Loucy (cell line): Measurements from ENCODE around the gene NSUN3.

Source experiments
- H2AFZ ChIP-seq: fragments of 200-600 bp; sonication (generic); 2 replicates; pipeline ENCODE4 v1.6.0; 2016; ENCODE audit warnings: antibody characterized with exemption, mild to moderate bottlenecking, low read length, moderate library complexity
- H3F3A ChIP-seq: fragments of 200-600 bp; 2 replicates; pipeline ENCODE4 v1.6.0; 2016; ENCODE audit warnings: antibody characterized with exemption, low read depth, mild to moderate bottlenecking
- H3K27me3 ChIP-seq: fragments of 200-600 bp; sonication (generic); 2 replicates; pipeline ENCODE4 v1.6.1; 2014; ENCODE audit warnings: low read length, mild to moderate bottlenecking; ENCODE audit not compliant: insufficient read depth, poor library complexity, severe bottlenecking
- H3K36me3 ChIP-seq: fragments of 200-600 bp; sonication (generic); 2 replicates; pipeline ENCODE4 v1.6.1; 2016; ENCODE audit warnings: low read length; ENCODE audit not compliant: insufficient read depth
- H3K4me1 ChIP-seq: fragments of 200-600 bp; sonication (generic); 2 replicates; pipeline ENCODE4 v1.5.1; 2014; ENCODE audit warnings: low read length, mild to moderate bottlenecking; ENCODE audit not compliant: insufficient read depth, poor library complexity, severe bottlenecking
- H3K4me2 ChIP-seq: fragments of 200-600 bp; sonication (generic); 2 replicates; pipeline ENCODE4 v1.6.0; 2014; ENCODE audit warnings: antibody characterized with exemption, low read length, low read depth, mild to moderate bottlenecking; ENCODE audit not compliant: poor library complexity, severe bottlenecking
- H3K4me3 ChIP-seq: fragments of 200-600 bp; sonication (generic); 2 replicates; pipeline ENCODE4 v1.5.1; 2014; ENCODE audit warnings: low read length, mild to moderate bottlenecking, mixed read lengths; ENCODE audit not compliant: poor library complexity, severe bottlenecking
- H3K79me2 ChIP-seq: fragments of 200-600 bp; sonication (generic); 2 replicates; pipeline ENCODE4 v1.6.1; 2014; ENCODE audit warnings: low read length; ENCODE audit not compliant: insufficient read depth
- H3K9ac ChIP-seq: fragments of 200-600 bp; sonication (generic); 2 replicates; pipeline ENCODE4 v1.6.0; 2014; ENCODE audit warnings: mild to moderate bottlenecking, low read depth, low read length, moderate library complexity; ENCODE audit not compliant: poor library complexity, severe bottlenecking
- H3K9me2 ChIP-seq: fragments of 200-600 bp; sonication (generic); replicated peaks from 2 replicates; pipeline ENCODE4 v1.6.1; 2016; ENCODE audit warnings: low read depth, low read length, mixed read lengths
- H3K9me3 ChIP-seq: fragments of 200-600 bp; sonication (generic); 2 replicates; pipeline ENCODE4 v1.6.1; 2014; ENCODE audit warnings: mild to moderate bottlenecking, antibody characterized with exemption, low read length, low read depth; ENCODE audit not compliant: insufficient read depth
- H4K20me1 ChIP-seq: fragments of 200-600 bp; sonication (generic); 2 replicates; pipeline ENCODE4 v1.6.0; 2014; ENCODE audit warnings: antibody characterized with exemption, low read length, mild to moderate bottlenecking; ENCODE audit not compliant: insufficient read depth, poor library complexity, severe bottlenecking
- EZH2phosphoT487 ChIP-seq: fragments of 200-600 bp; IDR thresholded peaks from 2 replicates; pipeline ENCODE4 v1.6.1; 2018; ENCODE audit warnings: antibody characterized with exemption, mild to moderate bottlenecking, moderate library complexity, borderline replicate concordance
- TF ChIP-seq, protein P1 (sequence below): fragments of 200-600 bp; sonication (generic); conservative IDR thresholded peaks from 2 replicates; pipeline ENCODE4 v1.5.1; 2014; ENCODE audit warnings: mild to moderate bottlenecking, antibody characterized with exemption, low read length

NSUN3 gene

GRCh38 chr3:94118390-94118789 lies 55.5 kb downstream of the NSUN3 start:
- H3F3A ChIP-seq, result no peaks in the 10 kb centered on the region
- no peaks in the 10 kb centered on the region for H3K27me3 ChIP-seq
- H3K4me3 ChIP-seq, result no peak overlapping the region
- H3K4me1 ChIP-seq, result peaks cover 5% of the 10 kb centered on the region
- no peaks in the 10 kb centered on the region for H3K36me3 ChIP-seq
- TF ChIP-seq, protein P1, sequence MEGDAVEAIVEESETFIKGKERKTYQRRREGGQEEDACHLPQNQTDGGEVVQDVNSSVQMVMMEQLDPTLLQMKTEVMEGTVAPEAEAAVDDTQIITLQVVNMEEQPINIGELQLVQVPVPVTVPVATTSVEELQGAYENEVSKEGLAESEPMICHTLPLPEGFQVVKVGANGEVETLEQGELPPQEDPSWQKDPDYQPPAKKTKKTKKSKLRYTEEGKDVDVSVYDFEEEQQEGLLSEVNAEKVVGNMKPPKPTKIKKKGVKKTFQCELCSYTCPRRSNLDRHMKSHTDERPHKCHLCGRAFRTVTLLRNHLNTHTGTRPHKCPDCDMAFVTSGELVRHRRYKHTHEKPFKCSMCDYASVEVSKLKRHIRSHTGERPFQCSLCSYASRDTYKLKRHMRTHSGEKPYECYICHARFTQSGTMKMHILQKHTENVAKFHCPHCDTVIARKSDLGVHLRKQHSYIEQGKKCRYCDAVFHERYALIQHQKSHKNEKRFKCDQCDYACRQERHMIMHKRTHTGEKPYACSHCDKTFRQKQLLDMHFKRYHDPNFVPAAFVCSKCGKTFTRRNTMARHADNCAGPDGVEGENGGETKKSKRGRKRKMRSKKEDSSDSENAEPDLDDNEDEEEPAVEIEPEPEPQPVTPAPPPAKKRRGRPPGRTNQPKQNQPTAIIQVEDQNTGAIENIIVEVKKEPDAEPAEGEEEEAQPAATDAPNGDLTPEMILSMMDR, result no peak
- TF ChIP-seq EZH2phosphoT487, result no peak
- H3K4me2 ChIP-seq, result no peak overlapping the region
- H3K79me2 ChIP-seq, result no peaks in the 10 kb centered on the region
- H4K20me1 ChIP-seq, result no peaks in the 10 kb centered on the region
- H3K9me3 ChIP-seq, result no peaks in the 10 kb centered on the region
- no peak overlapping the region for H2AFZ ChIP-seq
- H3K9ac ChIP-seq, result no peak overlapping the region
- no peaks in the 10 kb centered on the region for H3K9me2 ChIP-seq

DNA sequence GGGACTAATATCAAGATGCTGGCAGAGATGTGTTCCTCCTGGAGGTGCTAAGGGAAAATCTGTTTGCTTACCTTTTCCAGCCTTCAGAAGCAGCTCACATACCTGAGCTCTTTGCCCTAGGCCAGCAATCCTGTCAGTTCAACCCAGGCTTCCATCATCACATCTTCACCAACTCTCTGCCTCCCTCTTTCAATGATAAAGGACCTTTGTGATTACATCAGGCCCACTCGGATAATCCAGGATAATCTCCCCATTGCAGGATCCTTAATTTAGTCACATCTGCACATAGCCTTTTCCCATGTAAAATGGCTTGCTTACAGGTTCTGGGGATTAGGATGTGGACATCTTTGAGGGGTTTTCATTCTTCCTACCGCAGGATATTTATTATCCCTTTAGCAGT lies 58.3 kb downstream of the NSUN3 start:
- Histone ChIP-seq H3K79me2 (no peaks in the 10 kb centered on the region), H3K9me3 (no peaks in the 10 kb centered on the region), H3K27me3 (no peaks in the 10 kb centered on the region), H3K36me3 (peaks cover 1% of the 10 kb centered on the region; the same call in 1 of the 2 replicates), H3K4me2 (no peak overlapping the region), H3K4me1 (peaks cover 5% of the 10 kb centered on the region), H3K9me2 (no peaks in the 10 kb centered on the region), H4K20me1 (no peaks in the 10 kb centered on the region), H3F3A (no peaks in the 10 kb centered on the region), H3K9ac (no peak overlapping the region), H3K4me3 (no peak overlapping the region), H2AFZ (no peak overlapping the region)
- no peak for TF ChIP-seq EZH2phosphoT487
- TF ChIP-seq, protein P1, result no peak

DNA sequence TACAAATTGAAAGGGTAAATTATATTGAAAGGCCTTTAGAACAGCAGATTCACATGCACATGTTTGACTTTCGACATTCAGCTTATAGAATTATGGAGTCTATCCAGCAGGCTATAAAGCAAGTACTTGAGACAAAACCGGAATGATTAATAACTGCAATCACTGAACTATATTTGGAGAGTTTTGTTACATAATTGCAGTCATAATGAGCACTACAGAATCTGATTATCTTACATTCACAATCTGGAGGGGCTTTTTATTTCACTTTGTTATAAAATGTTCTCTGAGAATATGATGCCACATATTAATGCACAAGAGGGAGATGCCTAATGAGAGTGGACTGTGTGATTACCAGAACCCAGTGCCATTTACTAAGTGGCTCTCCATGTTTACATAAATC lies 64.3 kb downstream of the NSUN3 start:
- H3K36me3 ChIP-seq, result peaks cover 24% of the 10 kb centered on the region; the same call in 1 of the 2 replicates
- H3K79me2 ChIP-seq, result no peaks in the 10 kb centered on the region
- H2AFZ ChIP-seq, result no peak overlapping the region
- H3F3A ChIP-seq, result no peaks in the 10 kb centered on the region
- no peak overlapping the region for H3K4me2 ChIP-seq
- H3K9me2 ChIP-seq, result no peaks in the 10 kb centered on the region
- no peak overlapping the region for H3K9ac ChIP-seq
- no peaks in the 10 kb centered on the region for H3K27me3 ChIP-seq
- no peak for TF ChIP-seq EZH2phosphoT487
- TF ChIP-seq, protein P1, result no peak
- H4K20me1 ChIP-seq, result no peaks in the 10 kb centered on the region
- no peaks in the 10 kb centered on the region for H3K4me1 ChIP-seq
- H3K9me3 ChIP-seq, result no peaks in the 10 kb centered on the region
- H3K4me3 ChIP-seq, result no peak overlapping the region
